GM13977 (cell line): ENCODE measurements around the gene DLG2.
"Not testable (repeated sequence)": the region's sequence is repeated elsewhere in the genome, so short reads cannot be mapped to it uniquely, and the experiment has no call there.

Source experiments
- DNase-seq: peaks from one replicate; pipeline ENCODE4 v3.0.0; 2012; ENCODE audit warnings: low spot score
- in situ Hi-C: fragments of 300-500 bp; cut with MboI; formaldehyde crosslinking; loops from one replicate; pipeline ENCODE4 v1.12.0; 2022; ENCODE audit warnings: low sequenced_read_pairs, low pct_unique_long_range_greater_than_20kb, mixed read lengths, inconsistent platforms; ENCODE audit not compliant: unreplicated experiment
- TF ChIP-seq, protein P1 (sequence below): IDR thresholded peaks from 2 replicates; pipeline ENCODE4 v1.5.1; 2012; ENCODE audit warnings: mild to moderate bottlenecking, control low read depth; ENCODE audit not compliant: insufficient read depth; ENCODE audit errors: extremely low read depth, missing control alignments

Gene DLG2

DNA sequence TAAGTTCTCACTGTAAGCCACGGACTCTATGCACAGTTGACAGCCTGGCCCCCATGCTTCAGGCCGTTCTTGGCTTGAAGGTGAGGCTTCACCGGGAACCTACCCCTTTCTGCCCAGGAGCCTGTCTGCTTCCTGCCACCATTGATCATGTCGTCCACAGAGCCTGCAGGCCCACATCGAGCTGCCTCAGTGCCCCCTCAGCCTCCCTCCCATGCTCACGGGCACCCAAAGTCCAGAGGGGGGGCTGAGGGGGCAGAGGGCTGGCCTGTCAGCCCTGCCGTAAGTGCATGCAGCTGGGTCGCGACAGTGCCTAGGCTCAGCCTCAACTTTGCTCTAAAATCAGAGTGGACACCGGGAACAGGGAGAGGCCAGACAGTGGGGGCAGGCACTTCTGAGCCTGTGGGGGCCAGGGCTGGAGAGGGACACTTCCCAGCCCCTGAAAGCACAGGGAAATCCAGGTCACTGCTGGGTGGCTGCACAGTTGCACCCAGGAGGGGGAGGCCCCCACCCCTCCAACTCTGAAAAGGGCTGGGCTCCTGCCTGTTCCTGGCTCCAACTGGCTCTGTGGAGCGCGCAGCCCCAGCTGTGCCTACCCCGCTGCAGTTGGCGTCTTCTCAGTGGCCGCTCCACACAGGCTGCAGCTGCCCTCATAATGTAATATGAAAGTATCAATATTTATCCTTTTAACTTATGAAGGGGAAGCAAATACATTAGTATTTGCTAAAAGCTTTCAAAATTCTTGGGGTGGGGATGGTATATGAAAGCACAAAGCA lies 598.6 kb downstream of the DLG2 start:
- in situ Hi-C loops: no loop called here

DNA sequence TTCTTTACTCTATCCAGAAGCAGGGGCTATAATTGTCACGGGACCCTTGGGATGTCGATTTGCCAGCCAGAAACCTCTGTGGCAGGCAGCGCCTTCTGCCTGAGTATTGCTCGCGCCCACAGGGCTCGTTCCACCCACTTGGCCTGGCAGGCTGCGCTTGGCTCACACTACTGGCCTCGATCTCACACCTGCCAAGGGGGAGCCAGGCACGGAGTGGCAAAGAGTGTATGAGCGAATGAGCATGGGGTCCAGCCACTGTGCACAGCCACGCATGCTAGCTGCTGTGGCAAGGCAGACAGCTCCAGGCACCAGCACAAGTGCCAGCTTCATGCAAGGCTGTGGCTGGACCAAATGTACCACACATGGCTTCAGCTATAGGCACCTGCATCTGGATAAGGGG lies 599.8 kb downstream of the DLG2 start:
- in situ Hi-C loops: no loop called here
- DNase-seq: no peak
- TF ChIP-seq, protein P1, sequence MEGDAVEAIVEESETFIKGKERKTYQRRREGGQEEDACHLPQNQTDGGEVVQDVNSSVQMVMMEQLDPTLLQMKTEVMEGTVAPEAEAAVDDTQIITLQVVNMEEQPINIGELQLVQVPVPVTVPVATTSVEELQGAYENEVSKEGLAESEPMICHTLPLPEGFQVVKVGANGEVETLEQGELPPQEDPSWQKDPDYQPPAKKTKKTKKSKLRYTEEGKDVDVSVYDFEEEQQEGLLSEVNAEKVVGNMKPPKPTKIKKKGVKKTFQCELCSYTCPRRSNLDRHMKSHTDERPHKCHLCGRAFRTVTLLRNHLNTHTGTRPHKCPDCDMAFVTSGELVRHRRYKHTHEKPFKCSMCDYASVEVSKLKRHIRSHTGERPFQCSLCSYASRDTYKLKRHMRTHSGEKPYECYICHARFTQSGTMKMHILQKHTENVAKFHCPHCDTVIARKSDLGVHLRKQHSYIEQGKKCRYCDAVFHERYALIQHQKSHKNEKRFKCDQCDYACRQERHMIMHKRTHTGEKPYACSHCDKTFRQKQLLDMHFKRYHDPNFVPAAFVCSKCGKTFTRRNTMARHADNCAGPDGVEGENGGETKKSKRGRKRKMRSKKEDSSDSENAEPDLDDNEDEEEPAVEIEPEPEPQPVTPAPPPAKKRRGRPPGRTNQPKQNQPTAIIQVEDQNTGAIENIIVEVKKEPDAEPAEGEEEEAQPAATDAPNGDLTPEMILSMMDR: no peak

More for the DNA sequence above, 598.6 kb downstream of the DLG2 start:
- TF ChIP-seq, protein P1: no peak
- no peak for DNase-seq

DNA sequence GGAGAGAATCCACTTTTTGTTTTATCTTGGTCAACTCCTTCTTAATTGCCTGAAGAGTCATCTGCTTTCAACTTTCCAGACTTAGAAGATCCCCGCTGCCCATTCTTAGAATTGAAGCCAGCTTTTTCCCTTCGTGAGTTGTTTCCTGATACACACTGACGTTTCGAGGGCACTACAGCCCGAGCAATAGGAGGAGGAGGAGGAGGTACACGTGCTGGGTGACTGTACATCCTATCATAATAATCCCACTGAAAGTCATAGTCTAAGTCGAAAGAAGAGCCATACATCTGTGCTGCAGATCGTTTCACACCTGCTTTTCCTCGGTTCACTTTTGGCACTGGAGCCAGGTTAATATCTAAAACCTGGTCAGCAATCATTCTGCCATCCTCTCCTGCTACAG lies 606.1 kb downstream of the DLG2 start:
- DNase-seq: no peak
- in situ Hi-C loops: no loop called here
- TF ChIP-seq, protein P1: no peak

DNA sequence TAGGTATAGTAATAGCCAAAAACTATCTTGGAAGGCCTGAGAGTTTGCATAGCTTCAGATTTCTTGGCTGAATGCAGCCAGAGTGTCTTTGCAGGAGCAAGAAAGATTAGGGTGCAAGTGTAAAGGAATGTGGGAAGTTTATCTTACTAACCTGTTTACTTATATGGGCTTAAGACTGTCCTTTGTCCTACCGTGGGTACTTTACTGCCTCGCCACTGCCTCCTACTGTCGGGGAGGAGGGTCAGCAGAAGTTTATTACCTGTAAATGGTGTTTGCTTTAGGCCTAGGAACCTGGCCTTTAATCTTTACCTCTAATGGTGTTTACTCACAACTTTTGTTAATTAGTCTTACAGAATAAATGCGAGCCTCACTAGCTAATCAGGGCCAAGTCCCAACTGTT lies 633.8 kb downstream of the DLG2 start:
- DNase-seq: no peak
- TF ChIP-seq, protein P1: peak; percentile 46
- in situ Hi-C loops: no loop called here

DNA sequence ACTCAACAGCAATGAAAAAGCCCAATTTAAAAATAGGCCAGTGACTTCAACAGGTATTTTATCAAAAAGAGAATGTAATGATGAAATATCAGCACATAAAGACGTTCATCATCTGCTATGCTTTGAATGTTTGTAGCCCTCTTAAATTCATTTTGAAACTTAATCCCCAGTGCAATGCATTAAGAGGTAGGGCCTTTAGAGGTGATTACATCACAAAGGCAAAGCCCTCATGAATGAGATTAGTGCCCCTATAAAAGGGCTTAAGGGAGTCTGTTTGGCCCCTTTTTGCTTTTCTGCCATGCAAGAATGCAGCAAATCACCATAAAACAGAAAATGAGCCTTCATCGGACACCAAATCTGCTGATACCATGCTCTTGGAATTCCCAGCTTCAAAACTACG lies 637.0 kb downstream of the DLG2 start:
- DNase-seq: no peak
- in situ Hi-C loops: no loop called here
- TF ChIP-seq, protein P1: no peak

DNA sequence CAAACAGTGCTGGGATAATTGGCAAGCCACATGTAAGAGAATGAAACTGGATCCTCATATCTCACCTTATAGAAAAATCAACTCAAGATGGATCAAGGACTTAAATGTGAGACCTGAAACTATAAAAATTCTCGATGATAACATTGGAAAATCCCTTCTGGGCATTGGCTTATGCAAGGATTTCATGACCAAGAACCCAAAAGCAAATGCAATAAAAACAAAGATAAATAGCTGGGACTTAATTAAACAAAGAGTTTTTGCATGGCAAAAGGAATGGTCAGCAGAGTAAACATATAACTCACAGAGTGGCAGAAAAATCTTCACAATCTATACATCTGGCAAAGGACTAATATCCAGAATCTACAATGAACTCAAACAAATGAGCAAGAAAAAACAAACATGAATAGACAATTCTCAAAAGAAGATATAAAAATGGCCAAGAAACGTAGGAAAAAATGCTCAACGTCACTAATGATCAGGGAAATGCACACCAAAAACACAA lies 639.4 kb downstream of the DLG2 start:
- in situ Hi-C loops, DNase-seq: not testable (repeated sequence)

DNA sequence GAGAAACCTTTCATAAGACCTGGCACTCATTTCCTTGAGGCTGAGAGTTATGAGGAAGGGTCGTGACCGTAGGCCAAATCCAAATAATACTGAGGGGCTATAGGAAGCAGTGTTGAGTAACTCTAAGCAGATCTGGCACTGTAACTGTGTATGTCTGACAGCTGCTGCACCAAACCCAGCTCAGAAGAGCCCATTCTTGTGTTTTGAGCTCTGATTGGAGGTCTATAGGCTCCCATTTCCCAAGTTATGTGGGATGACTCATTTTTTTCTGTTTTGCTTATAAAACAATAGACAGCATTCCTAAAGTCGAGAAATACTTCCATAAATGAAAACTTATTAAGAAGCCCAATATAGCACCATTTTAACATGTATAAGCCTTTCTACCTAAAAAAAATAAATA lies 645.8 kb downstream of the DLG2 start:
- in situ Hi-C loops: no loop called here
- DNase-seq: no peak
- TF ChIP-seq, protein P1: no peak
